K562 (cell line): ENCODE results near the gene HFE. TPM values are rescaled to one million over a fixed set of nuclear protein-coding genes. Genes with fewer than 3 reads are reported as not detected.

Source experiments
- ARID2 ChIP-seq: fragments of 450-650 bp; IDR thresholded peaks from 2 replicates; pipeline ENCODE4 v1.6.1; 2017; ENCODE audit warnings: antibody characterized with exemption, mild to moderate bottlenecking
- ATF7 ChIP-seq: fragments of 450-650 bp; IDR thresholded peaks from 2 replicates; pipeline ENCODE4 v1.7.1; 2014; ENCODE audit warnings: mild to moderate bottlenecking, moderate library complexity
- BCOR ChIP-seq: fragments of 450-650 bp; IDR thresholded peaks from 2 replicates; pipeline ENCODE4 v1.6.1; 2016
- BRF2 ChIP-seq: IDR thresholded peaks from 3 replicates; pipeline ENCODE4 v1.6.1; 2011; ENCODE audit warnings: borderline replicate concordance, mild to moderate bottlenecking; ENCODE audit not compliant: insufficient read length, insufficient read depth
- CSDE1 ChIP-seq, 2 experiments: fragments of 450-650 bp; IDR thresholded peaks; 2 replicates each; pipeline ENCODE4 v1.6.1; 2016; ENCODE audit warnings: mild to moderate bottlenecking in 1 of 2
- EP400 ChIP-seq: fragments of 450-650 bp; IDR thresholded peaks from 2 replicates; pipeline ENCODE4 v1.6.1; 2017; ENCODE audit warnings: antibody characterized with exemption, mild to moderate bottlenecking, moderate library complexity
- ETV1 ChIP-seq: fragments of 450-650 bp; conservative IDR thresholded peaks from 2 replicates; pipeline ENCODE4 v1.6.1; 2016; ENCODE audit warnings: missing genetic modification characterization, control low read depth, low read depth, missing compliant biosample characterization
- MYNN ChIP-seq, 2 experiments: sonication (generic); formaldehyde crosslinking in 1 of 2; IDR thresholded peaks; 2 replicates each; pipeline versions ENCODE4 v1.5.0 to v1.6.1; 2016 to 2020; ENCODE audit warnings: antibody characterized with exemption in 1 of 2, missing genetic modification reagents in 1 of 2
- NUFIP1 ChIP-seq: fragments of 450-650 bp; IDR thresholded peaks from 2 replicates; pipeline ENCODE4 v1.6.1; 2018; ENCODE audit not compliant: partially characterized antibody
- SMAD4 ChIP-seq: fragments of 250-450 bp; sonication (Bioruptor Pico); conservative IDR thresholded peaks from 2 replicates; pipeline ENCODE4 v1.8.0; 2021; ENCODE audit warnings: inconsistent platforms, mild to moderate bottlenecking, moderate library complexity
- ZBTB26 ChIP-seq: fragments of 450-650 bp; formaldehyde crosslinking; IDR thresholded peaks from 2 replicates; pipeline ENCODE4 v1.4.0; 2022; ENCODE audit warnings: missing genetic modification characterization
- ZEB2 ChIP-seq: fragments of 450-650 bp; IDR thresholded peaks from 2 replicates; pipeline ENCODE4 v1.6.1; 2016
- polyA plus RNA-seq, 8 experiments: library from polyadenylated mRNA; depleted of rRNA in 4 of 8; stranded (reverse) in 5 of 8; unstranded in 3 of 8; fragments of >200 nt; fragmentation: Nextera tagmentation in 2 of 8; fragmentation: Illumina TruSeq in 1 of 8; extraction: Ambion mirVana in 2 of 8; extraction: Trizol in 1 of 8; gene quantifications; 2 replicates each; pipeline versions ENCODE4 v1.2.1 to v1.2.3, GENCODE V29; 2011 to 2014; ENCODE audit warnings: inconsistent platforms in 1 of 8, missing spikeins in 1 of 8
- total RNA-seq, 7 experiments: library from RNA; depleted of rRNA in 6 of 7; stranded (reverse); fragments of >200 nt in 6 of 7; fragmentation: Illumina TruSeq in 2 of 7; extraction: Trizol in 2 of 7; gene quantifications; 2 replicates each; pipeline versions ENCODE4 v1.2.1 to v1.2.3, GENCODE V29; 2011 to 2021; ENCODE audit warnings: low replicate concordance in 1 of 7
- TF ChIP-seq, protein P1 (sequence below): fragments of 450-650 bp; IDR thresholded peaks from 2 replicates; pipeline ENCODE4 v1.6.1; 2016; ENCODE audit warnings: mild to moderate bottlenecking, moderate library complexity

Gene HFE
- total and polyA plus RNA-seq, 9 of the 15 experiments (the other 6 are each of a cell fraction or from before 2014, with no cell fraction given), result 0.14 to 1.2 (median 0.76) TPM

- TF ChIP-seq ZBTB26 (no peak), CSDE1 (IDR thresholded peaks at IDR 0.05) (no peak), ARID2 (0 out of 2 replicates have a peak, but pooled peaks have one; percentile 12), BRF2 (no peak), EP400 (peak; percentile 34; the same call in 1 of the 2 replicates), SMAD4 (CRISPR knock-in tag) (0 out of 2 replicates have a peak, but pooled peaks have one; percentile 11), BCOR (peak; percentile 99), ATF7 (0 out of 2 replicates have a peak, but pooled peaks have one; percentile 37), MYNN (IDR thresholded peaks at IDR 0.05) (no peak), MYNN (CRISPR knock-in tag; IDR thresholded peaks at IDR 0.05) (no peak), ZEB2 (peak; percentile 39; the same call in 1 of the 2 replicates), NUFIP1 (no peak), ETV1 (tag) (no peak)
- TF ChIP-seq, protein P1, sequence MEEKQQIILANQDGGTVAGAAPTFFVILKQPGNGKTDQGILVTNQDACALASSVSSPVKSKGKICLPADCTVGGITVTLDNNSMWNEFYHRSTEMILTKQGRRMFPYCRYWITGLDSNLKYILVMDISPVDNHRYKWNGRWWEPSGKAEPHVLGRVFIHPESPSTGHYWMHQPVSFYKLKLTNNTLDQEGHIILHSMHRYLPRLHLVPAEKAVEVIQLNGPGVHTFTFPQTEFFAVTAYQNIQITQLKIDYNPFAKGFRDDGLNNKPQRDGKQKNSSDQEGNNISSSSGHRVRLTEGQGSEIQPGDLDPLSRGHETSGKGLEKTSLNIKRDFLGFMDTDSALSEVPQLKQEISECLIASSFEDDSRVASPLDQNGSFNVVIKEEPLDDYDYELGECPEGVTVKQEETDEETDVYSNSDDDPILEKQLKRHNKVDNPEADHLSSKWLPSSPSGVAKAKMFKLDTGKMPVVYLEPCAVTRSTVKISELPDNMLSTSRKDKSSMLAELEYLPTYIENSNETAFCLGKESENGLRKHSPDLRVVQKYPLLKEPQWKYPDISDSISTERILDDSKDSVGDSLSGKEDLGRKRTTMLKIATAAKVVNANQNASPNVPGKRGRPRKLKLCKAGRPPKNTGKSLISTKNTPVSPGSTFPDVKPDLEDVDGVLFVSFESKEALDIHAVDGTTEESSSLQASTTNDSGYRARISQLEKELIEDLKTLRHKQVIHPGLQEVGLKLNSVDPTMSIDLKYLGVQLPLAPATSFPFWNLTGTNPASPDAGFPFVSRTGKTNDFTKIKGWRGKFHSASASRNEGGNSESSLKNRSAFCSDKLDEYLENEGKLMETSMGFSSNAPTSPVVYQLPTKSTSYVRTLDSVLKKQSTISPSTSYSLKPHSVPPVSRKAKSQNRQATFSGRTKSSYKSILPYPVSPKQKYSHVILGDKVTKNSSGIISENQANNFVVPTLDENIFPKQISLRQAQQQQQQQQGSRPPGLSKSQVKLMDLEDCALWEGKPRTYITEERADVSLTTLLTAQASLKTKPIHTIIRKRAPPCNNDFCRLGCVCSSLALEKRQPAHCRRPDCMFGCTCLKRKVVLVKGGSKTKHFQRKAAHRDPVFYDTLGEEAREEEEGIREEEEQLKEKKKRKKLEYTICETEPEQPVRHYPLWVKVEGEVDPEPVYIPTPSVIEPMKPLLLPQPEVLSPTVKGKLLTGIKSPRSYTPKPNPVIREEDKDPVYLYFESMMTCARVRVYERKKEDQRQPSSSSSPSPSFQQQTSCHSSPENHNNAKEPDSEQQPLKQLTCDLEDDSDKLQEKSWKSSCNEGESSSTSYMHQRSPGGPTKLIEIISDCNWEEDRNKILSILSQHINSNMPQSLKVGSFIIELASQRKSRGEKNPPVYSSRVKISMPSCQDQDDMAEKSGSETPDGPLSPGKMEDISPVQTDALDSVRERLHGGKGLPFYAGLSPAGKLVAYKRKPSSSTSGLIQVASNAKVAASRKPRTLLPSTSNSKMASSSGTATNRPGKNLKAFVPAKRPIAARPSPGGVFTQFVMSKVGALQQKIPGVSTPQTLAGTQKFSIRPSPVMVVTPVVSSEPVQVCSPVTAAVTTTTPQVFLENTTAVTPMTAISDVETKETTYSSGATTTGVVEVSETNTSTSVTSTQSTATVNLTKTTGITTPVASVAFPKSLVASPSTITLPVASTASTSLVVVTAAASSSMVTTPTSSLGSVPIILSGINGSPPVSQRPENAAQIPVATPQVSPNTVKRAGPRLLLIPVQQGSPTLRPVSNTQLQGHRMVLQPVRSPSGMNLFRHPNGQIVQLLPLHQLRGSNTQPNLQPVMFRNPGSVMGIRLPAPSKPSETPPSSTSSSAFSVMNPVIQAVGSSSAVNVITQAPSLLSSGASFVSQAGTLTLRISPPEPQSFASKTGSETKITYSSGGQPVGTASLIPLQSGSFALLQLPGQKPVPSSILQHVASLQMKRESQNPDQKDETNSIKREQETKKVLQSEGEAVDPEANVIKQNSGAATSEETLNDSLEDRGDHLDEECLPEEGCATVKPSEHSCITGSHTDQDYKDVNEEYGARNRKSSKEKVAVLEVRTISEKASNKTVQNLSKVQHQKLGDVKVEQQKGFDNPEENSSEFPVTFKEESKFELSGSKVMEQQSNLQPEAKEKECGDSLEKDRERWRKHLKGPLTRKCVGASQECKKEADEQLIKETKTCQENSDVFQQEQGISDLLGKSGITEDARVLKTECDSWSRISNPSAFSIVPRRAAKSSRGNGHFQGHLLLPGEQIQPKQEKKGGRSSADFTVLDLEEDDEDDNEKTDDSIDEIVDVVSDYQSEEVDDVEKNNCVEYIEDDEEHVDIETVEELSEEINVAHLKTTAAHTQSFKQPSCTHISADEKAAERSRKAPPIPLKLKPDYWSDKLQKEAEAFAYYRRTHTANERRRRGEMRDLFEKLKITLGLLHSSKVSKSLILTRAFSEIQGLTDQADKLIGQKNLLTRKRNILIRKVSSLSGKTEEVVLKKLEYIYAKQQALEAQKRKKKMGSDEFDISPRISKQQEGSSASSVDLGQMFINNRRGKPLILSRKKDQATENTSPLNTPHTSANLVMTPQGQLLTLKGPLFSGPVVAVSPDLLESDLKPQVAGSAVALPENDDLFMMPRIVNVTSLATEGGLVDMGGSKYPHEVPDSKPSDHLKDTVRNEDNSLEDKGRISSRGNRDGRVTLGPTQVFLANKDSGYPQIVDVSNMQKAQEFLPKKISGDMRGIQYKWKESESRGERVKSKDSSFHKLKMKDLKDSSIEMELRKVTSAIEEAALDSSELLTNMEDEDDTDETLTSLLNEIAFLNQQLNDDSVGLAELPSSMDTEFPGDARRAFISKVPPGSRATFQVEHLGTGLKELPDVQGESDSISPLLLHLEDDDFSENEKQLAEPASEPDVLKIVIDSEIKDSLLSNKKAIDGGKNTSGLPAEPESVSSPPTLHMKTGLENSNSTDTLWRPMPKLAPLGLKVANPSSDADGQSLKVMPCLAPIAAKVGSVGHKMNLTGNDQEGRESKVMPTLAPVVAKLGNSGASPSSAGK, result no peak
These were observed 22.5 kb upstream of the HFE start (continued) for GRCh38 chr6:26064619-26065257.
